ENCODE results near the gene CYB561D2.

Gene CYB561D2

DNA sequence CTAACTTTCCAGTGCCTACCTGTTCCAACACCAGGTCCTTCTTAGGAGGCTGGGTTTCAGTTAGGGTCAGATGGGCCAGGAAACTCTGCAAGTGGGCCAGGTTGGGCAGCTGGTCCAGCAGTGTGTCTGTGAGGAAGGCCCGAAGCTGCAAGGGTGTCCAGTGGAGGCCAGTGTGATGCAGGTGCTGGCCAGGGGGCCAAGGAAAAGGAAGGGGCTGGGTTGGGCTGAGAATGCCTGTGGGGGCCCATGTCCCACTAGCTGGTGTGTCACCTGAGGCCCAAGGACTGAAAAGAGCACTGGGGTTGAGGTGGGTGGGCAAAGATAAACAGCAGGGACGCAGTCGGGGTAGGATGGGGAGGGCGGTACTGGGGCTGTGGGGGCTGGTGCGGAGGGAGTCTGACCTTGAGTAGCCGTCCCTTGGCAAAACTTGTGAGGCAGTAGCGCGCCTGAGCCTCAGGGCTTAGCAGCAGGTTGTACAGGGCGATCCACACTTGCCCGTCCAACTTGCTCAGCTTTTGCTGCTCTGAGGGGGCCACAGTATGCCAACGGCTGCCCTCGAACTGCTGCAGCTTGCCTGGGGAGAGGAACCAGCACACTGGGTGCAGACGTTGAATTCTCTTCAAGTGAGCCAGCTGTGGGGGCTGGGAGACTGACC, 8.5 kb upstream of the CYB561D2 start:
- H3K4me1 ChIP-seq (ENCODE audit: control insufficient read depth, insufficient read depth, low read length, unreplicated experiment), result peaks cover 19% of the 10 kb centered on the region
- peak overlapping the region; percentile 94 for H3K4me3 ChIP-seq (ENCODE audit: low read depth, low read length)
- no peak overlapping the region for H3K27ac ChIP-seq (ENCODE audit: low read depth, low read length)

DNA sequence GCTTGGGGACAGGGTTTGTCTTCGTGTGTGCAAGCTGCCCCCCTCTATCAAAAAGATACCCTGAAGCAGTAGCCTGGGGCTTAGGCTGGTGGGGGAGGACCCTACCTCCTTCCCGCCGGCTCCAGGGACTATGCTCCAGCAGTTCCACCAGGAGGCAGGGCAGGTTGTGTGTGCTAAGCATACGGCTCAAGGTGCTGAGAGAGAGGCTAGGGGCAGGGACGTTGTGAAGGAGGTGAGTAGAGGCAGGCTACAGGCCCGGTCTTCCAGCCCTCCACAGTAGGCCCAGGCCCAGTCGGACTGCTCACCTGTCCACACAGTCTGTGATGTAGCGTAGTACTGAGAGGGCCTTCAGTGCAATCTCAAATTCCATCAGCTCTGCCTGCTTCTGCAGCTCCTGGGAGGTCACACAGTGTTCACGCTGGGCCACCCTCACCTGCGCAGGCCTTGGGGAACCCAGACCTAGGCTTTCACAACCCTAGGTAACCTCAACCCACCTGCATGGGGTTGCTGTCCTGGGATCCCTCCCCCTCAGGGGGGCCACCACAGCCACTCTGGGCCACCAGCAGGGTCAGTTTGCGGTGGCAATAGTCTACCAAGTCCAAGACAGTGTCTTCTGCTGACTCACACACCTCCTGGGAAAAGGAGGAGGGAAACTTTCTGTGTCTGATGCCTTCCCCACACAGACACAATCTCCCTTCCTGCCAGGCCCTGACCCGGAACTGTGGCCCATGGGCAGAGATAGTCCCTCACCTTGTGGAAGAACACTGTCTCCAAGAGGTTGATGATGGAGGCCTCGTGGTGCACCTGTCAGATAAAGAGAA, 7.6 kb upstream of the CYB561D2 start:
- H3K4me1 ChIP-seq (ENCODE audit: control insufficient read depth, insufficient read depth, low read length, unreplicated experiment), result peaks cover 19% of the 10 kb centered on the region
- no peak overlapping the region for H3K4me3 ChIP-seq (ENCODE audit: low read depth, low read length)
- H3K27me3 ChIP-seq (ENCODE audit: insufficient read depth, low read length), result no peaks in the 10 kb centered on the region
- no peak overlapping the region for H2AFZ ChIP-seq (ENCODE audit: low read length, unreplicated experiment)
- no peak overlapping the region for H3K27ac ChIP-seq (ENCODE audit: low read depth, low read length)
- peaks cover 24% of the 10 kb centered on the region for H3K79me2 ChIP-seq (ENCODE audit: control insufficient read depth, insufficient read depth, low read length, unreplicated experiment)
- H3K36me3 ChIP-seq (ENCODE audit: insufficient read depth, low read length), result no peaks in the 10 kb centered on the region

More for the DNA sequence above, 8.5 kb upstream of the CYB561D2 start:
- no peaks in the 10 kb centered on the region for H3K27me3 ChIP-seq (ENCODE audit: insufficient read depth, low read length)
- H3K36me3 ChIP-seq (ENCODE audit: insufficient read depth, low read length), result no peaks in the 10 kb centered on the region
- H3K79me2 ChIP-seq (ENCODE audit: control insufficient read depth, insufficient read depth, low read length, unreplicated experiment), result peaks cover 29% of the 10 kb centered on the region
- H2AFZ ChIP-seq (ENCODE audit: low read length, unreplicated experiment), result no peak overlapping the region

DNA sequence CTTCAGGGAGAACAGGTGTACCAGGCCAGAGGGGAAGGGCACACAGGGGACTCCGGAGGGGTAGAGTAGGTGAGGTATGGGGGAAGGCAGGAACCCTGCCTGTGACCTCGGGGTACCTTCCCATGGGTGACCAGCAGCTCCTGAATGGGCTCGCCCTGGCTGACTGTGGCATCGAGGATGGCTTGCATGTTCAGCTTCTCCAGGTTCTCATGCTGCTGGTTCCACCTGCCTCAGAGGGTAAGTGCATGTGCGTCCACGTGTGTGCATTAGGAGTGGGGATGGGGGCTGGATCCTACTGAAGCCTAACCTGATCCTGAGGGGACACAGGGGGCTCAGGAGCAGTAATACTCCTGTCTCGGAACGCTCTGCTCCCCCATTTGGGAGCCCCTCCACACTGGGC, 5.7 kb upstream of the CYB561D2 start:
- Histone ChIP-seq H3K4me3 (ENCODE audit: low read depth, low read length) (peak overlapping the region; percentile 70), H3K27me3 (ENCODE audit: insufficient read depth, low read length) (no peaks in the 10 kb centered on the region), H3K27ac (ENCODE audit: low read depth, low read length) (no peak overlapping the region)

DNA sequence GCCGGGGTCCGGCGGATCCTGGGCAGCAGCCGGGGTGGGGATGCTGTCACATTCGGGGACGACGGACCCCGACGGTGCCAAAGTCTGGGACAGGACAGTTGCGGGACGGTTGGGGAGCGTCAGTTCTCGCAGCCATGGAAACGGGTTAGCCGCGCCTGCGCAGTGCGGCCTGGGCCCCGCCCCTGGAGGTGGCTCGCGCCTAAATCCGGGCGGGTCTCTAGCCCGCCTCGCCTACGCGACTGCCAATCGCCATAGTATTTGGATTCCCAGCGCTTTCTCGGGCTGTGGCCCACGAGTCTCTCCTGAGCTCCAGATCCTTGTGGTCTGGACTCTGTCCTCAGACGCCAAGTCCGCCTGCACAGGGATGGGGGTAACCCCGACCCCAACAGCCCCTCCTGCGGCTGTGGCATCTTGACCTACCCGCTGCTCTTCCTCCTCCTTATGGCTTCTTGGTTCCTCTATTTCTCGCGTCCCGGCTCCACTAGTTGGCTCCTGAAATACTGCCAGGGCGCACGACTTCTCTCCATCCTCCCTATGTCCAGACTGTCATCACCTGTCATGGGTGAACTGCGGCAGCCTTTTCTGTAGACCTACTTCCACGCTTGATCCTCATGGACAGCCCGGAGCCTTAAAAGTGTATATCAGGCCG, 5.0 kb upstream of the CYB561D2 start, which contains the start of gene ZMYND10:
TSS of gene ZMYND10 (minus strand) at position 147 of the 649 bp plus-strand sequence. CDS start 153 bp downstream, outside the sequence.
- Histone ChIP-seq H3K79me2 (ENCODE audit: control insufficient read depth, insufficient read depth, low read length, unreplicated experiment) (peaks cover 10% of the 10 kb centered on the region), H3K4me3 (ENCODE audit: low read depth, low read length) (peak within 1 kb of the TSS; percentile 70), H3K27me3 (ENCODE audit: insufficient read depth, low read length) (no peaks in the 10 kb centered on the region), H3K36me3 (ENCODE audit: insufficient read depth, low read length) (no peaks in the 10 kb centered on the region), H2AFZ (ENCODE audit: low read length, unreplicated experiment) (peak within 1 kb of the TSS; percentile 83), H3K4me1 (ENCODE audit: control insufficient read depth, insufficient read depth, low read length, unreplicated experiment) (peaks cover 9% of the 10 kb centered on the region), H3K27ac (ENCODE audit: low read depth, low read length) (no peak within 1 kb of the TSS)

More for the DNA sequence above, 5.7 kb upstream of the CYB561D2 start:
- no peaks in the 10 kb centered on the region for H3K36me3 ChIP-seq (ENCODE audit: insufficient read depth, low read length)
- peaks cover 13% of the 10 kb centered on the region for H3K79me2 ChIP-seq (ENCODE audit: control insufficient read depth, insufficient read depth, low read length, unreplicated experiment)
- H3K4me1 ChIP-seq (ENCODE audit: control insufficient read depth, insufficient read depth, low read length, unreplicated experiment), result peaks cover 9% of the 10 kb centered on the region
- H2AFZ ChIP-seq (ENCODE audit: low read length, unreplicated experiment), result no peak overlapping the region

DNA sequence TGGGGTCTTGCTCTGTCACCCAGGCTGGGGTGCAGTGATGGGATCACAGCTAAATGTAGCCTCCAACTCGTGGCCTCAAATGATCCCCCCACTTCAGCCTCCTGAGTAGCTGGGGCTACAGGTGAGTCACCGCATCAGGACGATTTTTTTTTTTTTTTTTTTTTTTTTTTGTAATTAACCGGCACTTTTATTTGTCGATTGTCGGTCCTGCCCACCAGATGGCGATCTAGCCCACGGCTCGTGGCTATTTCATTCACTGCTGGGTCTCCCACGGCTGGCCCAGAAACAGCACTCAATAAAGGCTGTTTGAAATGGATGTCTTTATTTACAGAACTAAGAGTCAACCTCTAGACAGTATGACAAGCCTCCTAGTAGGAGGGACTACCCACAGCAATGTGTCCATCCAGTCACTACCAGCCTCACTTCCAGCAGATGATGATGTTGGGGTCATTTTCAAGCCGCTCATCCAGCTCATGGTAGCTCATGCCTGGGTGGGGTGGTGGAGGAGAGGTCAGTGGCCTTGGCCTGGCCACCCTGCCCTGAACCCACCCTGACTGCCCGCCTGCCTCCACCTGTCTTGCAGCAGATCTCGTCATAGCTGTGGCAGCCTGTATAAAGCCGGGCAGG, 3.4 kb upstream of the CYB561D2 start:
- H2AFZ ChIP-seq (ENCODE audit: low read length, unreplicated experiment), result no peak overlapping the region
- no peak overlapping the region for H3K27ac ChIP-seq (ENCODE audit: low read depth, low read length)
- H3K79me2 ChIP-seq (ENCODE audit: control insufficient read depth, insufficient read depth, low read length, unreplicated experiment), result peaks cover 18% of the 10 kb centered on the region
- H3K4me1 ChIP-seq (ENCODE audit: control insufficient read depth, insufficient read depth, low read length, unreplicated experiment), result peaks cover 14% of the 10 kb centered on the region
- H3K27me3 ChIP-seq (ENCODE audit: insufficient read depth, low read length), result no peaks in the 10 kb centered on the region
- no peaks in the 10 kb centered on the region for H3K36me3 ChIP-seq (ENCODE audit: insufficient read depth, low read length)
- no peak overlapping the region for H3K4me3 ChIP-seq (ENCODE audit: low read depth, low read length)

DNA sequence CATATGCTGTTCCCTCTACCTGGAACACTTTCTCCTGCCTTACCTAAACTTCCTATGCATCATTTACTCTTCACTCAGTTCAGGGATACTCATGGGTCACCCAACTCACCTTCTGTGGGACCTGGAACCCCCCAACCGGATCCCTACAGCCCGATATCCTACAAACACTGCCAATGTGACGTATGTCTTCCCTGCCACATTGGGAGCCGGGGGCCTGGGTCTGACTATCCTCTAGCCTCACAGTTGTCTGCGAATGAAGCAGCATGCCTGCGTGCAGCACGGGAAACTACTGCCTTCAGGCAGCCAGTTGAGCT, 492 bp upstream of the CYB561D2 start:
- Histone ChIP-seq H2AFZ (ENCODE audit: low read length, unreplicated experiment) (peak overlapping the region; percentile 79), H3K36me3 (ENCODE audit: insufficient read depth, low read length) (no peaks in the 10 kb centered on the region), H3K79me2 (ENCODE audit: control insufficient read depth, insufficient read depth, low read length, unreplicated experiment) (peaks cover 30% of the 10 kb centered on the region), H3K4me3 (ENCODE audit: low read depth, low read length) (peak overlapping the region; percentile 98), H3K27me3 (ENCODE audit: insufficient read depth, low read length) (no peaks in the 10 kb centered on the region), H3K27ac (ENCODE audit: low read depth, low read length) (peak overlapping the region; percentile 30; the same call in 1 of the 2 replicates), H3K4me1 (ENCODE audit: control insufficient read depth, insufficient read depth, low read length, unreplicated experiment) (peaks cover 14% of the 10 kb centered on the region)

DNA sequence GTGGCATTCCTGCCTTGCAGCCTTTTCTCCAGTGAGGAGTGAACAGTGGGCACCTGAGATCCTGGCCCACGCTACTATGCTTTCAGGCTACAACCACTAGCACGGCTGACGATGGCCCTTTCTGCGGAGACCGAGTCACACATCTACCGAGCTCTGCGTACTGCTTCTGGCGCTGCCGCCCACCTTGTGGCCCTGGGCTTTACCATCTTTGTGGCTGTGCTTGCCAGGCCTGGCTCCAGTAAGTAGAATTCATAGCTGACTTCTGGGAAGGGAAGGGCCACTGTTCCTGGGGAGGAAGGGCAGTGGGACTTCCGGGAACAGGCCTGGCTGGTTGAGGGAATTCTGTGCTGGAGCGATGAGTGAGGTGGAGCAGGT, 648 bp downstream of the CYB561D2 start:
- Histone ChIP-seq H2AFZ (ENCODE audit: low read length, unreplicated experiment) (no peak overlapping the region), H3K4me1 (ENCODE audit: control insufficient read depth, insufficient read depth, low read length, unreplicated experiment) (peaks cover 22% of the 10 kb centered on the region), H3K36me3 (ENCODE audit: insufficient read depth, low read length) (no peaks in the 10 kb centered on the region), H3K27me3 (ENCODE audit: insufficient read depth, low read length) (no peaks in the 10 kb centered on the region), H3K4me3 (ENCODE audit: low read depth, low read length) (peak overlapping the region; percentile 98), H3K79me2 (ENCODE audit: control insufficient read depth, insufficient read depth, low read length, unreplicated experiment) (peaks cover 41% of the 10 kb centered on the region), H3K27ac (ENCODE audit: low read depth, low read length) (0 out of 2 replicates have a peak overlapping the region, but pooled peaks have one; percentile 81)

DNA sequence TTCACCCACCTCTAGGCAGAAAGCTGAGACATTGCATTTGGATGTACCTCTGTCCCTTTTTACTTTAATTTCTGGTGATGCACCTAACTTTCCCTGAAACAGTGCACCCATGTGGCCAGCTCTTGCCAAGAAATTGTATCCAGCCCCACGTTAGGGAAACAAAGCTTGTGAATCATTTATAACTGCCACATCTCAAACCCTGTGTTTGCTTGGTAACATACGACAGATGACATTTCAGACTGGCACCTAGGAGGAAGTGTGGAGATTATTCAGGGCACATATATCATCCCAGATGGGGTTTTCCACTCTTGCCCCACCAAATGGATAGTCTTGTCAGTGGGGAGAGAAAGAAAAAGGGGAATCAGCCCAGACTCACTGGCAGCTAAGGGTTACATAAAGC, 2.1 kb downstream of the CYB561D2 start:
- Histone ChIP-seq H3K4me1 (ENCODE audit: control insufficient read depth, insufficient read depth, low read length, unreplicated experiment) (peaks cover 37% of the 10 kb centered on the region), H3K79me2 (ENCODE audit: control insufficient read depth, insufficient read depth, low read length, unreplicated experiment) (peaks cover 56% of the 10 kb centered on the region), H3K36me3 (ENCODE audit: insufficient read depth, low read length) (no peaks in the 10 kb centered on the region), H3K27me3 (ENCODE audit: insufficient read depth, low read length) (no peaks in the 10 kb centered on the region), H2AFZ (ENCODE audit: low read length, unreplicated experiment) (no peak overlapping the region), H3K4me3 (ENCODE audit: low read depth, low read length) (no peak overlapping the region), H3K27ac (ENCODE audit: low read depth, low read length) (peak overlapping the region; percentile 21)

DNA sequence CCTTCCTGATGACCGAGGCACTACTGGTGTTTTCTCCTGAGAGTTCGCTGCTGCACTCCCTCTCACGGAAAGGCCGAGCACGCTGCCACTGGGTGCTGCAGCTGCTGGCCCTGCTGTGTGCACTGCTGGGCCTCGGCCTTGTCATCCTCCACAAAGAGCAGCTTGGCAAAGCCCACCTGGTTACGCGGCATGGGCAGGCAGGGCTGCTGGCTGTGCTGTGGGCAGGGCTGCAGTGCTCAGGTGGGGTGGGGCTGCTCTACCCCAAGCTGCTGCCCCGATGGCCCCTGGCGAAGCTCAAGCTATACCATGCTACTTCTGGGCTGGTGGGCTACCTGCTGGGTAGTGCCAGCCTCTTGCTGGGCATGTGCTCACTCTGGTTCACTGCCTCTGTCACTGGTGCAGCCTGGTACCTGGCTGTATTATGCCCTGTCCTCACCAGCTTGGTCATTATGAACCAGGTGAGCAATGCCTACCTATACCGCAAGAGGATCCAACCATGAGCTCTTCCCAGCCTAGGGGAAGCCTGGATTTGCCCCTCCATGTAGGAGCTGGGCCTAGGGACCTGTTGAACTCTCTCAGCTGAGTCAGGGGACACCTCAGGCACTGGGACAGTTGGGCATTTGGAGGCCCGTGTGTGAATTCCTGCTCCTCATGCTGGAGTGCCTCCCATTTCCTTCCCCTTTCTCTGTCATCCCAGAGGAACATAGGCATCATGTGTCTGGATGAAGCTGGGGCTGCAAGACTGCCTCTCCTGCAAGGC, 2.8 kb downstream of the CYB561D2 start:
- Histone ChIP-seq H3K36me3 (ENCODE audit: insufficient read depth, low read length) (no peaks in the 10 kb centered on the region), H3K27ac (ENCODE audit: low read depth, low read length) (peak overlapping the region; percentile 21), H3K79me2 (ENCODE audit: control insufficient read depth, insufficient read depth, low read length, unreplicated experiment) (peaks cover 62% of the 10 kb centered on the region), H2AFZ (ENCODE audit: low read length, unreplicated experiment) (no peak overlapping the region), H3K4me1 (ENCODE audit: control insufficient read depth, insufficient read depth, low read length, unreplicated experiment) (peaks cover 41% of the 10 kb centered on the region), H3K4me3 (ENCODE audit: low read depth, low read length) (no peak overlapping the region), H3K27me3 (ENCODE audit: insufficient read depth, low read length) (no peaks in the 10 kb centered on the region)
